KMS-11 (cell line): Measurements from ENCODE around the gene TMOD2.

Source experiments
- H2AFZ ChIP-seq: fragments of 200-600 bp; sonication (generic); 2 replicates; pipeline ENCODE4 v1.6.1; 2016; ENCODE audit warnings: antibody characterized with exemption, mixed run types, low read depth
- H3K27ac ChIP-seq: fragments of 200-600 bp; sonication (generic); 2 replicates; pipeline ENCODE4 v1.6.1; 2016; ENCODE audit warnings: mild to moderate bottlenecking, mixed run types
- H3K27me3 ChIP-seq: fragments of 200-600 bp; sonication (generic); 2 replicates; pipeline ENCODE4 v1.6.1; 2017; ENCODE audit warnings: mild to moderate bottlenecking, low read depth, mixed run types, moderate library complexity; ENCODE audit not compliant: insufficient read depth
- H3K36me3 ChIP-seq: fragments of 200-600 bp; sonication (generic); 2 replicates; pipeline ENCODE4 v1.6.1; 2017; ENCODE audit warnings: mild to moderate bottlenecking, mixed run types; ENCODE audit not compliant: insufficient read depth
- H3K4me1 ChIP-seq: fragments of 200-600 bp; sonication (generic); 2 replicates; pipeline ENCODE4 v1.6.1; 2016; ENCODE audit warnings: mild to moderate bottlenecking, low read depth, mixed run types; ENCODE audit not compliant: poor library complexity, severe bottlenecking
- H3K4me2 ChIP-seq: fragments of 200-600 bp; sonication (generic); 2 replicates; pipeline ENCODE4 v1.7.0; 2016; ENCODE audit warnings: mild to moderate bottlenecking, mixed run types
- H3K4me3 ChIP-seq: fragments of 200-600 bp; sonication (generic); IDR thresholded peaks from 2 replicates; pipeline ENCODE4 v1.6.1; 2017; ENCODE audit warnings: low read depth, low read length, mixed read lengths; ENCODE audit not compliant: insufficient read depth
- H3K79me2 ChIP-seq: fragments of 200-600 bp; sonication (generic); 2 replicates; pipeline ENCODE4 v1.6.1; 2016; ENCODE audit warnings: low read depth, mixed run types; ENCODE audit not compliant: insufficient read depth
- H3K9ac ChIP-seq: fragments of 200-600 bp; sonication (generic); 2 replicates; pipeline ENCODE4 v1.6.1; 2016; ENCODE audit warnings: mild to moderate bottlenecking, mixed run types
- H4K20me1 ChIP-seq: fragments of 200-600 bp; sonication (generic); 2 replicates; pipeline ENCODE4 v1.6.1; 2016; ENCODE audit warnings: mild to moderate bottlenecking, mixed run types; ENCODE audit not compliant: insufficient read depth
- CTCF ChIP-seq: fragments of 200-600 bp; sonication (generic); conservative IDR thresholded peaks from 2 replicates; pipeline ENCODE4 v1.6.1; 2017; ENCODE audit warnings: low read depth, mild to moderate bottlenecking, antibody characterized with exemption, low read length, moderate library complexity, mixed read lengths

TMOD2 gene

DNA sequence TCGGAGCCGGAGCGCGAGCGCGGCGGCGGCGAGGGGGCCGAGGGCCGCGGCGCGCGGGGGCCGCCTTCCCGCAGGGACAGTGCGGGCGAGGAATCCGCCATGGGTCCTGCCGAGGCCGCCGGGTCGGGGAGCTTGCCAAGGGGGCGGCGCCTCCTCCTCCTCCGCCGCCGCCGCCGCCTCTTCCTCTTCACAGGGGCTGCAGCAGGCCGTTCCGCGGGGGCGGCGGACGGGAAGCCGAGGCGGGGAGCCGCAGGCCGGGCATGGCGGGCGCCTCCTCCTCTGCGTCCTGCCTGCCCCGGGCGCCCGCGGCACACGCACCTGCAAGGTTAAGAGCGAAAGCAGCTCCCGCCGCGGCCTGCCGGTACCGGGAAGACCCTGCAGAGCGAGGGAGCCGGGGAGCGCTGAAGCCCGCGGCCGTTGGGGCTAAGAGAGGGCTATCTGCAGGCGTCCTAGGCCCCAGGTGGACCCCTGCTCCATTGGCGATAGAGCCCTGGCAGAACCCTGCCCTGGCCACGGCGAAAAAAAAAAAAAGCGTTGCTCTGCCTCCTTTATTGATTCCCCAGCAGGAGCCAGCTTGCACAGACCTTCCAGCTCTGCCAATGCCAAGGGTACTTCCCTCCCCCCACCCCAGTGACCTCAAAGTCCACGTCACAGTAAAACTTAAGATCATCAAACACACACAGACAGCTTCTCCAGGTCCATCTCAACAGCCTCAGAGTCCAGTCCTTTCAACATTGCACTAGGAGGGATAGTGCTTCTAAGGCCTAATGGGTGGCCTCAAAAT, 13.7 kb upstream of the TMOD2 start, which contains the start of gene LYSMD2:
LYSMD2 (minus strand) TSS at position 134 of the 784 bp plus-strand sequence; CDS start at position 101, 33 bp downstream.
- H3K79me2 ChIP-seq = no peaks in the 10 kb centered on the region

GRCh38 chr15:51738553-51738952, 12.8 kb upstream of the TMOD2 start:
- no peaks in the 10 kb centered on the region for H3K36me3 ChIP-seq
- H3K4me3 ChIP-seq = no peak overlapping the region
- peak overlapping the region; percentile 86; the same call in 1 of the 2 replicates for H3K4me2 ChIP-seq
- H2AFZ ChIP-seq = no peak overlapping the region
- H4K20me1 ChIP-seq = no peaks in the 10 kb centered on the region
- H3K27me3 ChIP-seq = no peaks in the 10 kb centered on the region
- H3K9ac ChIP-seq = peak overlapping the region; percentile 77; the same call in 1 of the 2 replicates
- no peak overlapping the region for H3K27ac ChIP-seq
- TF ChIP-seq CTCF = no peak
- peaks cover 29% of the 10 kb centered on the region for H3K4me1 ChIP-seq
- H3K79me2 ChIP-seq = no peaks in the 10 kb centered on the region

More for the DNA sequence above, 13.7 kb upstream of the TMOD2 start, which contains the start of gene LYSMD2:
- peak within 1 kb of the TSS; percentile 79 for H2AFZ ChIP-seq
- no peaks in the 10 kb centered on the region for H3K27me3 ChIP-seq
- peak within 1 kb of the TSS; percentile 77; the same call in 1 of the 2 replicates for H3K9ac ChIP-seq
- no peaks in the 10 kb centered on the region for H3K36me3 ChIP-seq
- no peak for TF ChIP-seq CTCF
- peak within 1 kb of the TSS; percentile 86 for H3K4me2 ChIP-seq
- no peaks in the 10 kb centered on the region for H4K20me1 ChIP-seq
- 0 out of 2 replicates have a peak within 1 kb of the TSS, but pooled peaks have one; percentile 39 for H3K27ac ChIP-seq
- peaks cover 35% of the 10 kb centered on the region for H3K4me1 ChIP-seq
- H3K4me3 ChIP-seq = no peak within 1 kb of the TSS

- Histone ChIP-seq H3K36me3 (no peaks in the 10 kb centered on the region), H4K20me1 (no peaks in the 10 kb centered on the region), H2AFZ (no peak overlapping the region), H3K4me3 (no peak overlapping the region), H3K79me2 (no peaks in the 10 kb centered on the region), H3K27ac (no peak overlapping the region), H3K4me2 (no peak overlapping the region), H3K27me3 (no peaks in the 10 kb centered on the region), H3K9ac (no peak overlapping the region), H3K4me1 (peaks cover 29% of the 10 kb centered on the region)
- TF ChIP-seq CTCF = no peak
Observed at GRCh38 chr15:51739061-51739712, 12.2 kb upstream of the TMOD2 start.

DNA sequence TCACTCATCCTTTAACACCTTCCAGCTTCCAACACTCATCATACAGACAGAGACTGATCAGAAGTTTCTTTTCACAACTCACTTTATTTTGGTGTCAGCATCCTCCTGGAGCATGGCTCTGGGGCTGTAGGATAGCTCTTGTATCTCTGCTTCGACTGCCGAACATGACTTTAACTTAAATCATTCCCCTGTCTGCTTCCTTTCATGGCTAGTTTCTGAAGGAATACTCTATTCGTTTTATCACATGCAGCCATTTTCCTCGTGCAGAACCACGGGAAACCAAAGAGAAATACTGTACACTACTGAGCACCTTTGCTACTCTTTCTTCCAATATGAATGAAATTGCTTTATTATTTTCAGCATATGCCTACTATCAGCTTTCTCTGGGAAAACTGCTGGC, 2.1 kb upstream of the TMOD2 start:
- TF ChIP-seq CTCF = no peak
- no peak overlapping the region for H3K9ac ChIP-seq
- no peak overlapping the region for H2AFZ ChIP-seq
- peaks cover 12% of the 10 kb centered on the region for H3K4me1 ChIP-seq
- H3K79me2 ChIP-seq = no peaks in the 10 kb centered on the region
- H3K4me2 ChIP-seq = no peak overlapping the region
- H3K36me3 ChIP-seq = no peaks in the 10 kb centered on the region
- H3K4me3 ChIP-seq = no peak overlapping the region
- no peak overlapping the region for H3K27ac ChIP-seq
- H3K27me3 ChIP-seq = peaks cover 6% of the 10 kb centered on the region; the same call in 1 of the 2 replicates
- H4K20me1 ChIP-seq = no peaks in the 10 kb centered on the region
